LNCAP (cell line): ENCODE data around the gene ARHGAP28.

Experiments used
- TF ChIP-seq, protein P1 (sequence below): fragments of 450-650 bp; IDR thresholded peaks from 2 replicates; pipeline ENCODE4 v1.5.1; 2017; ENCODE audit warnings: mild to moderate bottlenecking

The ARHGAP28 gene

DNA sequence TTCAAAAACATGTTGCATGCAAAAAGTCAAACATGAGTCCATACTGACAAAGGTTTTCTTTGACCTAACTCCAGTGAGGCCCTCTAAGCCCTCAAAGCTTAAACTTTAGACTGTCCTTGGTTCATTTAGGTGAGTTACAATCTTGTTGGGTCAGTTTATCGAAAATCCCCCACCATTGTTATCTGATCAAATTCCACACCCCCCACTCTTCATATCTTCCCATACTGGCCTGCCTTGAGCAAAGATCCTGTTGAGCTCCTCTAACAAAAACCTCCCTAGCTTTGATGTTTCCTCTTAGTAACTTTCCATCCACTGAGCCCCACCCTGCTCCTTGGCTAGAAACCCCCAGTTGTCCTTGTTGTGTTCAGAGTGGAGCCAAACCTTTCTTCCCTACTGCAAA lies 193.7 kb downstream of the ARHGAP28 start:
- TF ChIP-seq, protein P1, sequence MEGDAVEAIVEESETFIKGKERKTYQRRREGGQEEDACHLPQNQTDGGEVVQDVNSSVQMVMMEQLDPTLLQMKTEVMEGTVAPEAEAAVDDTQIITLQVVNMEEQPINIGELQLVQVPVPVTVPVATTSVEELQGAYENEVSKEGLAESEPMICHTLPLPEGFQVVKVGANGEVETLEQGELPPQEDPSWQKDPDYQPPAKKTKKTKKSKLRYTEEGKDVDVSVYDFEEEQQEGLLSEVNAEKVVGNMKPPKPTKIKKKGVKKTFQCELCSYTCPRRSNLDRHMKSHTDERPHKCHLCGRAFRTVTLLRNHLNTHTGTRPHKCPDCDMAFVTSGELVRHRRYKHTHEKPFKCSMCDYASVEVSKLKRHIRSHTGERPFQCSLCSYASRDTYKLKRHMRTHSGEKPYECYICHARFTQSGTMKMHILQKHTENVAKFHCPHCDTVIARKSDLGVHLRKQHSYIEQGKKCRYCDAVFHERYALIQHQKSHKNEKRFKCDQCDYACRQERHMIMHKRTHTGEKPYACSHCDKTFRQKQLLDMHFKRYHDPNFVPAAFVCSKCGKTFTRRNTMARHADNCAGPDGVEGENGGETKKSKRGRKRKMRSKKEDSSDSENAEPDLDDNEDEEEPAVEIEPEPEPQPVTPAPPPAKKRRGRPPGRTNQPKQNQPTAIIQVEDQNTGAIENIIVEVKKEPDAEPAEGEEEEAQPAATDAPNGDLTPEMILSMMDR, result no peak

DNA sequence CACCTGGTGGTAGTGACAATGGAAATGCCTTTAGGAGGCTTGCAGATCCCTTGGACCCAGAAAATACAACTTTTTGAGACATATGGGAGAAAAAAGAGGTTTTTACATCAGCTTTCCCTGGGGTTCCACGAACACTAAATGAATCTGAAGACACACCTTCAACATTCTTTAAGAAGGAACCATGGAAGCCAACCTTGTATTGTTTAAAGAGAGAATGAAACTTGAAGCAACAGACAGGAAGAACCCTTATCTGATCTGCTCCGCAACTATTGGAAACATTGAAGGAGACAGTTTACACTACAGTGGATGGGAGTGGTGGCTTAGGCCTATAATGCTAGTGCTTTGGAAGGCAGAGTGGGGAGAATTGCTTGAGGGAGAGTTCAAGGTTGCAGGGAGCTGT lies 197.6 kb downstream of the ARHGAP28 start:
- TF ChIP-seq, protein P1, result no peak

DNA sequence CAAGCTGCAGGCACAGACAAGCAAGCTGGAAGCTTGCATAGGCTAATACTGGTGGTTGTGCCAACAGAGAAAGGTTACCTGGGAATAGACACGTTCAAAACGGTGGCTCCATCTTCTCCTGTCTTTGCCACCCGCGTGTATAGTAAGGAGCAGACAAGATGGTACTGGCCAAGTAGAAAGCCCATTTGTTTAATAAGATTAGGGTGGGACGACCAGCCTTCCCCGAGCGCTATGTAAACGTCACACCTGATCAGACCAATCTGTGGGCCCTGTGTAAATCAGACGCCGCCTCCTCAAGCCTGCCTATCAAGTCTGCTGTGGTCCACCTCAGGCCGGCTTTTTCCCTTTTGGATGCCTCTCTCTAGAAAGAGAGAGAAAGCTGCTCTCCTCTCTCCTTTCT lies 198.8 kb downstream of the ARHGAP28 start:
- TF ChIP-seq, protein P1, result no peak

DNA sequence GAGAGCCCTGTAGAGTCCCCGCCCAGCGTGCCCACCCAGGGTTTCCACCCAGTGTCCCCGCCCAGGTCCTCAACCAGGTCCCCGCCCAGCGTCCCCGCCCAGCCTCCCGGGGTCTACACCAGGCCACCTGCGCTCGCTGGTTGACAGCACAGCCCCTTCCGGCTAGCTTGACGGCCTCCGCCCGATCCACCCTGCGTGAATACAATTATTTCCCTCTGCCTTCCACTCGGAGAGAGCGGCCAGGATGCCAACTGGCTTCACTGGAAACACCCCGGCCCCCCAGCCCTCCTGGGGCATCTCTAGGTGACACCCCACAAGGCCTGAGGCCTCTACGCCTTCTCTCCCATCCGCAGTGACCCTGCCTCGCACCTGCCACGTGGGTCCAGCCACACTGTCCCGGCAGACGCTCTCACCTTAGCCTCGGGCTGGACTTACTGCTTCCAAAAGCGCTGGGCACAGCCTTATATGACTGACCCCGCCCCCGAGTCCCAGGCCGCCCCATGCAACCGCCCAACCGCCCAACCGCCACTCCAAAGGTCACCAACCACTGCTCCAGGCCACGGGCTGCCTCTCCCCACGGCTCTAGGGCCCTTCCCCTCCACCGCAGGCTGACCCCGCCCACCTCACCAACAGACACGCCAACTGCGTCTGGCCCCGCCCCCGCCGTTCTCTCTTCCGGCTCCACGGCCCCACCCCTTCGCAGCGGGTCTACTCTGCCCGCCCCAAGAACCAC lies 200.0 kb downstream of the ARHGAP28 start:
- TF ChIP-seq, protein P1, result no peak

DNA sequence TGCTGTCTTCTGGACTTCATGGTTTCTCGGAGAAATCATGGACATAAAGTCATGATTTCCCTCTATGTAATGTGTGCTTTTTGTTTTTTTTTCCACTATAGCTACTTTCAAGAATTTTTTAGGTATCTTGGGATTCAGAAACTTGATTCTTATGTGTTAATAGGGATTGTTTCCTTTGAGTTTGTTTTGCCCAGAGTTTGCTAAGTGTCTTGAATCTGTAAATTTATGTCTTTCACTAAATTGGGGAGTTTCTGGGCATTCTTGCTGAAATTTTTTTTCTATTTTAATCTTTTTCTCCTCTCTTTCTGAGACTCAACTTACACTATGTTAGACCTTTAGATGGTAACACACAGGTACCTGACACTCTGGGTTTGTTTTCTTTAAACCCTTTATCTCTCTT lies 205.3 kb downstream of the ARHGAP28 start:
- TF ChIP-seq, protein P1, result no peak

DNA sequence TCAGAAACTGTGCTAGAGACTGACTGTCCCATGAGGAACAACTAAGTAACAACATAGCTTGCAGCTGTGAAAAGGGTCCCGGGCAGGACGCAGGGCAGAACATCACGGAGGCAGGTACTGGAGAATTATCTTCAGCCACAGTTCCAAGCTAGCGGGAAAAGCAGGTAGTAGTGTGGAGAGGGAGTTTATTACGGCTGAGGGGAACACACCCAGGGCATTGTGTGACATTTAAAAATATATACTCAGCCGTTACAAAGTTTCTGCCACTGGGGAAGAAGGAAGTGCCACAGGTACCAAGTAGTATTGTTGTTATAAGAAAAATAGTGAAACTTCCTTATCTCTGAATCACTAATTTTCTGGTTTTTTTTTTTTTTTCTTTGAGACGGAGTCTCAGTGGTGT lies 208.5 kb downstream of the ARHGAP28 start:
- TF ChIP-seq, protein P1, result no peak

DNA sequence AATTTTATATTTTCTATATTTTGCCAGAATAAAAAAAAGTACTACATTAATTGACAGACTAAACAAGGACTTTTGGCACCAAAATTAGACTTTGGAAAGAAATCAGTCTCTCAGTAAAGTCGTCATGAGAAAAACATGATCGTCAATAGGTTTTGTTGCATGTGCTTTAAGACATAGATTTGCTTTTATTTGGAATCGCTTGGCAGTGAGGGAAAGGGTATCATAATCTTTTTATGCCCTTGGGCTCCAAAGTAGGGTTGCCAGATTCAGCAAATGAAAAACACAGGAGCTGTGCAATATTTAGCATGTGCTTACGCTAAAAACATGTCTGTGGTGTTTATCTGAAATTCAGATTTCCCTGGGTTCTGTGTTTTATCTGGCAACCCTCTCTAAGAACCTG lies 210.5 kb downstream of the ARHGAP28 start:
- TF ChIP-seq, protein P1, result no peak

- TF ChIP-seq, protein P1, result no peak
Measured at GRCh38 chr18:6940451-6940850, 210.9 kb downstream of the ARHGAP28 start.
